ENCODE results near the gene CIAO2A.

DNA sequence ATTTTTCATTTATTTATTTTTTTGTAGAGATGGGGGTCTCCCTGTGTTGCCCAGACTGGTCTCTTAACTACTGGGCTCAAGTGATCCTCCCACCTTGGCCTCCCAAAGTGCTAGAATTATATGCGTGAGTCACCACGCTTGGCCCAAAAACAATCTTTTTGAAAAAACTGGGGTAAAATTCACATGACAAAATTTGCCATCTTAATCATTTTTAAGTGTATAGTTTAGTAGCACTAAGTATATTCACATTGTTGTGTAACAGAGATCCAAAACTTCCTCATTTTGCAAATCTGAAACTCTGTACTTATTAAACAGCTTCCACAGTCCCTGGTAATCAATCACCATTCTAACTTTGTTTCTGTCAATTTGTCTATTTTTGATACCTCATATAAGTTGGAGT, 7.3 kb upstream of the CIAO2A start:
- TF ChIP-seq CTCF (IDR thresholded peaks at IDR 0.05; ENCODE audit: insufficient read depth, low read length) (no peak), GABPA (IDR thresholded peaks at IDR 0.05; ENCODE audit: low read depth) (no peak), POLR2AphosphoS5 (IDR thresholded peaks at IDR 0.05; ENCODE audit: low read depth) (no peak)
